ELR (cell line): ENCODE data around the gene TRIM8.

Experiments used
- DNase-seq: peaks from one replicate; pipeline ENCODE4 v3.0.0-alpha.2; 2015; ENCODE audit warnings: low read depth

The TRIM8 gene

GRCh38 chr10:102633287-102633686, 11.0 kb upstream of the TRIM8 start:
- DNase-seq: peak; percentile 87

- DNase-seq: no peak
Observed at GRCh38 chr10:102633848-102634247, 10.4 kb upstream of the TRIM8 start.

- no peak for DNase-seq
Observed at GRCh38 chr10:102634686-102635085, 9.6 kb upstream of the TRIM8 start.

GRCh38 chr10:102635377-102635776, 8.9 kb upstream of the TRIM8 start:
- DNase-seq: no peak

- DNase-seq: no peak
Observed at GRCh38 chr10:102639537-102639936, 4.7 kb upstream of the TRIM8 start.

- no peak for DNase-seq
Observed at GRCh38 chr10:102641402-102641801, 2.9 kb upstream of the TRIM8 start.

- peak; percentile 98 for DNase-seq
Observed at GRCh38 chr10:102641880-102642735, 2.2 kb upstream of the TRIM8 start.

GRCh38 chr10:102642736-102643335, 1.4 kb upstream of the TRIM8 start:
- DNase-seq: peak; percentile 67

GRCh38 chr10:102643336-102644065, 778 bp upstream of the TRIM8 start:
- peak; percentile 81 for DNase-seq

- peak; percentile 85 for DNase-seq
Observed at GRCh38 chr10:102644646-102645387, 538 bp downstream of the TRIM8 start.

- DNase-seq: peak; percentile 83
Observed at GRCh38 chr10:102645388-102645740, 1.1 kb downstream of the TRIM8 start.

GRCh38 chr10:102645741-102646609, 1.7 kb downstream of the TRIM8 start:
- DNase-seq: peak; percentile 99

GRCh38 chr10:102646610-102647442, 2.5 kb downstream of the TRIM8 start:
- DNase-seq: no peak

GRCh38 chr10:102647443-102648268, 3.4 kb downstream of the TRIM8 start:
- DNase-seq: no peak

GRCh38 chr10:102648269-102648888, 4.1 kb downstream of the TRIM8 start:
- no peak for DNase-seq

- no peak for DNase-seq
Observed at GRCh38 chr10:102648889-102649796, 4.9 kb downstream of the TRIM8 start.

GRCh38 chr10:102649797-102650654, 5.7 kb downstream of the TRIM8 start:
- DNase-seq: no peak
